HG02759 (cell line): ENCODE results near the gene TSPAN11.

Experiments used
- ATAC-seq: cut with Tn5 transposase; IDR thresholded peaks from one replicate; pipeline ENCODE4 v1.9.1; 2021; ENCODE audit warnings: mild to moderate bottlenecking, moderate library complexity; ENCODE audit not compliant: unreplicated experiment

The TSPAN11 gene

DNA sequence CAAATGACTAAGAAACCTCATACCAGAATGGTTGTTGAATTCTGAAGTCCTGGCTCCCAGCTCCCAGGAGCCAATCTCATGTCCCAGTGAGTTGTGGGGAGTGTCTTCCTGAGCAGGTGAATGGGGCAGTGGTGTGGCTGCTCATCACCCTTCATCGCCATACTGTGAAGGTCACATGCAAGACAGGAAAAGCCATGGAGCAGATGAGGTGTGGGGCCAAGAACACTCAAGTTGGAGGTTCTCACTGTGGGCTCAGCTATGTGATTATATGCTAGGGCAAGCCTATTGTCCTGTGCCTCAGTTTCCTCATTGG, 16.6 kb upstream of the TSPAN11 start:
- no peak for ATAC-seq

DNA sequence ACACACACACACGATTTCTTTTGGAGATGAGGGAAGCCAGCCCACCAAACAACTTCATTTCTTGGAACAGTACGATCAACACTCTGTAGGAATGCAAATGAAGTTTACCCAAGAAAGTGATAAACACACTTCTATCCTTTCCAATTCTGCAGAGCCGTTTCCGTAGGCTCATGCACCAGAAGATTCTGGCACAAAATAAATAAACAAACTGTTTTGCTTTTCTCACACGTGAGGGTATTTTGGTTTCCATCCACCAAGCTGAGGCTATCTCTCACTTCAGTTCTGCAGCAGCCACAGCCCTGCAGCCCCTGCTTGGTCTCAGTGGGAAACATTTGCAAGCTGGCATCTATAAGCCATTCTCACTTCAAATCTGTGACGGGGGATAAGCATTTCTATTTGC, 15.3 kb upstream of the TSPAN11 start:
- ATAC-seq, result no peak

DNA sequence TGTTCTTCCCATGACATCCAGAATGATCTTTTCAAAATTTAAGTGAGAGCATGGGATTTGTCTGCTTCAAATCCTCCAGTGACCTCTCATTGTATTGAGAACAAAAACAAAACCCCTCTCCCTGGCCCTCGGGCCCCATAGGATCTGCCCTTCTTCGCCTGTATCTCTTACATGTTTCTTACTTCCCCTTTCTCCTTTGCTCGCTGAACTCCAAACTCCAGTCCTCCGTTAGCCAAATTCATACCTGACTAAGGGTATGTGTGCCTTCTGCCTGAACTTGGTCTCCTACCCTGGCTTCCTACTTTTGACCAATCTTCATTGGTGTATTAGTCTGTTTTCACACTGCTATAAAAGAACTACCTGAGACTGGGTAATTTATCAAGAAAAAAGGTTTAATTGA, 13.2 kb upstream of the TSPAN11 start:
- ATAC-seq, result no peak

DNA sequence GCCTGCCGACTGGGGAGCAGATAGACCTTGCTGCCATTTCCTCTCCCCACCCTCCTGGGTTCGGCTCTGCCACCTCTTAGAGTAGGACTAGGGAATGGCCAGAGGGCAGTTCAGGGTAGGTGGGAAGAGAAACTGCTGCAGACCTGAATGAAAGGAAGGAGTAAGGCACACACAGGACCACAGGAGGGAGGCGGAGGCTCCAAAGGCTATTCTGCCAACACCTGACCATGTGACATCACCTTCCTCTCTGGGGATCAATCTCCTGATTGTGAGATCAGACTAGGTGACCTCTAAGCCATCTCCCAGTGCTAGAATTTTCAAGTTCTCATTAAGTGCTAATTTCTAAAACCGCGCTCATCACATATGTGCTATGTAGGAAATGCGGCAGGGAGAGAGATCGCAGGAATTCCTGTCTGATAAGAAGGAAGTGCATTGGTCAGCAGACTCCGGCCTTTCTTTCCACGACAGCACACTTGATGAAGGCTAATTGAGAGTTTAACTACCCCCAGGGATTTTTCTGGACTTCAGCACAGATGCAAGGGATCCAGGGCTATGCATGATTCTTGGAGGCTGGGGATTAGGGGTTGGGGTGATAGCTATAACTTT, 11.5 kb upstream of the TSPAN11 start:
- ATAC-seq, result no peak

DNA sequence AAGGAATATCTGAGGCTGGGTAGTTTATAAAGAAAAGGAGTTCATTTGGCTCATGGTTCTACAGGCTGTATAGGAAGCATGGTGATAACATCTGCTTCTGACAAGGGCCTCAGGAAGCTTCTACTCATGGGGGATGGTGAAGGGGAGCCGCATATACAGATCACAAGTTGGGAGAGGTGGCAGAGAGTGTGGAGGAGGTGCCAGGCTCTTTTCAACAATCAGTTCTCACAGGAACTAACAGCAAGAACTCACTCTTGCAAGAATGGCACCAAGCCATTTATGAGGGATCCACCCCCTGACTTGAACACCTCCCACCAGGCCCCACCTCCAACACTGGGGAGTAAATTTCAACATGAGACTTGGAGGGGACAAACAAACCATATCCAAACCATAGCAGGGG, 3.5 kb upstream of the TSPAN11 start:
- ATAC-seq, result no peak

DNA sequence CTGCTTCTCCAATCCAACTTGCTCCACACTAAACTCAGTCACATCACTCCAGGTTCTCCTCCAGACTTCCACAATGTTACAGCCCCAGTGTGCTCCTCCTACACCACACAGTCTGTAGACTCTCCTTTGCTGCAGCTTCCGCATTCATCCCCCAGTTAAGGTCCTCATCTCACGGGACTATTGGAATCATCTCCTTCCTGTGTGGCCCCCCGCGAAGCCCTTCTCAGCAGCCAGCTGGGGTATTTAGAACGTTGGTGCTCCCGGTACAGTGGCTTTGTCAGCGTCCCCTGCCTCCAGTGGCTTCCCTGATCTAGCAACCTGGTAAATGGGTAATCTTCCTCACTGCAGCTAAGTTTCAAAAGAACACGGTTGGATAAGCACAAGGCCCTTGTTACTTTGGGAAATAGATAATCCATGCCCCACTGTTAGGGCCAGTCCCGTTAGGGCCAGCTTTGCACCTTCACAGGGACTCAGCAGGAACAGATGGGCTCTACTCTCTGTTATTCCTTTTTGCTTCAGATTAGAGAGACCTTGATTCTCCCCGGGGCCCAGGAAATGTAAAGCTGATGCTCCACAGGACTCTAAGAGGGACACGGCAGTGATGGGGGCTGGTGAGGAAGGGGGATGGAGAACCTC, 823 bp upstream of the TSPAN11 start:
- ATAC-seq, result no peak

DNA sequence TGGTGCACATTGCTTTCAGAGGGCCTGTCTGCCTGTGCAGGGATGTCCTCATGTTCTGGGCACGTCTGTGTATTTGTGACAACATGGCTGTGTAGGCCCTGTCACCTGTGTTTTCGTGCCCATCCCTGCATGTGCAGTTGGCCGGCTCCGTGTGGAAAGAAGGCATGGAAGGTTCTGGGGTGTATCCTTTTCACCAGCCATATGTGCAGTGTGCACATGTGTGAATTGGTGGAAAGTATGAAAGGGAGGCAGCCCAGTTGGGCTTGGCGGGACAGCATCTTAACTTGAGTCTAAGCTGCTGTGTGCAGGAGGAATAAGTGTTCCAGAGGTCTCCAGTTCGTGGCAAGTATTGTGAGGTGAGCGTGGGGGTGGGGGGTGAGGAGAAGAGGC, 669 bp downstream of the TSPAN11 start:
- ATAC-seq, result peak; percentile 17

DNA sequence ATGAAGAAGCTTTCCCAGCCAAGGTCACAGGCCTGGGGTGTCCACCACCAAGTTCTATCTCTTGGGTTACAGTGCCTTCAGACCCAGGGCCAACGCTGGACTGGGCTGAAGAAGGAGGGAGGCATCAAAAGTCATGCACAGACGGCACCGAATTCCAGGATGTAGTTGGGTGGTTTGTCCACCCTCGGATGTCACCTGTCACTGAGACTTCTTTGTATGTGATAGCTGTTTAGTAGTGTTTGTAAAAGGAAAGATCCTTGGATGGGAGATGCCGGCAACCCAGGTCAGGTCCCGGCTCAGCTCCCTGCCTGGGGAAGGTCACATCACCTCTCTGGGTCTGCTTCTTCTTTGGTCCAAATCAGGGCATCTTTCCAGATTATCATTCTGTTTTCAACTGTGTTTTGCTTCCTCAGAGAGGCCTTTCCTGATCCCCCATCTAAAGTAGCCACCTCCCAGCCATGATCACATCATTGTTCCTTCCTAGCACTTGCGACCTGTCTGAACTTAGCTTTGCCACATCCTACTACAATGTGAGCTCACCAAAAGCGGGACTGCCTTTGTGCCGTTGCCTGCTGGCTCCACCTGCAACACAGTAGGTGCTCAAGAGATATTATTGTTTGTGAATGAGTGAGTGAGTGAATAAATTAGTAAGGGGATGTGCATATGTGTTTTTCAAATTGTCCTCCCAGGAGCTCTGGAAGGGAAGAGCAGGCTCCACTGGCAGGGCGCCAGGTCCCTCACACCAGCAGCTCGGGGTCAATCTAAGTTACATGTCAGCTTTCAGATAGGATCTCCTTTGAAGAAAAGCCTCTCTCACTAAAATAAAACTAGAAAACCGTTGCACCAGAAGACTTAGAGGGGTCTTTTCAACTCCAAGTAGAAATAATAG, 2.1 kb downstream of the TSPAN11 start:
- no peak for ATAC-seq

DNA sequence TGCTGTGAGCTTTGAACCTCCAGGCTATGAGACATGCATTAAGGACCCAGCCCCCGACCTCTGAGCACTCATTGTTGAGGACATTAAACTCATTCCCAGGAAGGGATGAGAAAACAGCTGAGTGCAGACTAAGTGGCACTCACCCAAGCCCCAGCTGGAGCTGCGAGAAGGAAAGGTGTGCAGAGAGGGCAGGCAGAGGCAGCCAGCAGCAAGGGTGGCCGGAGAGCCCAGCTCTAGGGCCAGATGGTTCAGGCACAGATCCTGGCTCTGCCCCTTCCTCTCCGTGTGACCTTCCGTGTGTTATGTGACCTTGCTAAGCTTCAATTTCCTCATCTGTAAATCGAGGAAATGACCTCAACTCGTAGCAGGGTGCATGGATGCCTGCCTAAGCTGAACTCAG, 3.7 kb downstream of the TSPAN11 start:
- ATAC-seq, result no peak

DNA sequence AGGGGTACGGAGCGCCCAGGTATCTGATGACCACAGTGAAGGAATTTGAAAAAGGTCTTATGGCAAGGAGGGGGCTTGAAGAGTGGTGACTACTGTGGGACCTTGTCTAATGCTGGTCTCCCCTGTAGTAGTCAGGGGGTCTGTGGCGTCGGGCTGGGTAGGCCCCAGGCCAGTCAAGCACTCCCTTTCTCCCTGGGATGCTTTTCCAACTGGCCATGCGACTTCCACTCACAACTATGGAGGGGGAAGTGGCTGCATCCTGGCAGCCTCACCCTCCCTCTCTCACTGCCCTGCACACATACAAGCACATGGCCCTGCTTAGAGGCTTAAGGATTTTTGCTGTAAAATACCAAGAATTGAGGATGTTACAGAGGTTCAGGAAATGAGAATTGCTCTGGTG, 4.1 kb downstream of the TSPAN11 start:
- ATAC-seq, result no peak

DNA sequence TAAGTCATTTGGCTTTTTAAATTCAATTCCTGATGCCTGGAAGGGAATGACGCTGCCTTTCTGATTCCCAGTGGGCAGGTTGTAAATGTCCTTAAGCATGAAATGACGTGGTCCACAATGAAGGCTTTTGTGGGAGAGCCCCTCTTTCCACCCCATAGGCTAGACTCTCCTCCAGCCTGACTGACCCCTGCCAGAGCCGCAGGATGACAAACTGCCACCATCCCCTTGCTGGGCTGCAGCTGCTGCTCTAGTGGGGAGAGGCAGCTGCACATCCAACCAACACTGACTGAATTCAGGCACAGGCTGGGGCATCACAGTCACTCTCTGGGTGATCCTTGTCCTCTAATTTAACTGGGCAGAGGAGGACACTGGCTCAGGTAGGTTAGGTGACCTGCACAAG, 6.3 kb downstream of the TSPAN11 start:
- no peak for ATAC-seq

DNA sequence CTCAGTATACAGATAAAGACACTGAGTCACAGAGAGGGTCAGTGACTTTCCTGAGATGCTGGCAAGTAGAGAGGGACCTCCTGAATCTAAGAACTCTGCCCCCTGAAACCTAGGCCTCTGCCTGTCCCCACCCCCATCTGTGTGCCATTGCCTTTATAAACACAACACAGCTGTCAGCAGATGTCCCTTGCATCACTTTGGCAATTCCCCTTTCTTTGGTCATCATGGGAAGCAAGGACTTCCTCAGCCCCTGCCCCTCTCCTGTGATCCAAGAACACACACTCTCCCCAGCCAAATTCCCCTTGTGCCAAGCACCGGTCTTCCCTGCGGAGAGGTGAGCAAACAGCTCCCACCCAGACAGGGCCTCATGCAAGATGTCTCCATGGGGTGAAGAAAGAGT, 8.3 kb downstream of the TSPAN11 start:
- ATAC-seq, result no peak

DNA sequence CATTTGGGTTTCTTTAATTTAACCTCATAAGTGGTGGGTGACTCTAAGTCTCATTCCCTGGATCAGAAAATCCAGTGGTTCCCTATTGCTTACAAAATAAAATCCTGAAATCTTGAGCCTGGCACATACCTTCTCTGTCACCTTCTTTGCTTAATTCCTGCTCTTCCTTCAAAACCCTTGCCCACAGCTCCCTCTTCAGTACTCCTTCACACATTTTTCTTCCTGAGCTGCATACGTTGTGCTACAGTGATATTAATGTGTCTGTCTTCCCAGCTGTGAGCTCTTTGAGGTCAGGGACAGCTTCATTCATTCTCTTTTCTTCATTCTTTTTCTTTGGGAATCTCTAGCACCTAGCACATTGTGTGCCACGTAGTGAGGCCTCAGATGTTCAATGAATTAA, 9.5 kb downstream of the TSPAN11 start:
- ATAC-seq, result no peak

DNA sequence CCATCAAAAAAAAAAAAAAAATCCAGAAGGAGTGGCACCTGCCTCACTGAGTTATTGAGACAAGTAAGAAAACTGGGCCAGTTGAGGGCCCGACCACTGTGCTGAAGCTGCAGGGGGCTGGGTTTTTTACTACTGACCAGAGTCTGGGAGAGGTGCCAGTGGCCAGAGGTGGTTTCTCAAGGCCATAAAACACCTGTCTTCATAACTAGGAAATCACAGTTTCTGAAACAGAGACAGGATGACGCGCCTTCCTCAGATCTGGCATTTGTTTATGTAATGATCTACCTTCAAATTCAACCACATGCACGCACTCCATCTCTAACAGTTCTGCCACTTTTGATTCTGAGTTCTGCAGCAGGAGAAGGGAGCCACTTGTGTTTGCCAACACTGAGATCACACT, 12.7 kb downstream of the TSPAN11 start:
- no peak for ATAC-seq

DNA sequence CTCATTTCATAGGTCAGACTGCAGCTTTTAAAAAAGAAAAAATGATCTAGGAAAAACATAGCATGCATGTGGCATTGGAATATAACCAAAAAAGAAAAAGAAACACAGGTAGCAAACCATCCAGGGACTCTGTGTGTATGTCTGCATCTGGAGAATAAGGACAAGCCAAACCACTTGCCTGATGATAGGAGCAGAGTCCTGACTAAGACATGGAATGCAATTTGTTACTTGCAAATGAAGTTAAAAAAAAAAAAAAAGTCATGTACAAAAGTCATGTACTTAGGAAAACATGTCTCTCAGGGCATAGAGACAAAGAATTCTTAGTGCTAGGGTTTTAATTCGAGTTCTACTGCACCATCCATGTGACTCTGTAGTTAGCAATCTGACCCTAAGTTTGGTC, 15.9 kb downstream of the TSPAN11 start:
- ATAC-seq, result no peak

DNA sequence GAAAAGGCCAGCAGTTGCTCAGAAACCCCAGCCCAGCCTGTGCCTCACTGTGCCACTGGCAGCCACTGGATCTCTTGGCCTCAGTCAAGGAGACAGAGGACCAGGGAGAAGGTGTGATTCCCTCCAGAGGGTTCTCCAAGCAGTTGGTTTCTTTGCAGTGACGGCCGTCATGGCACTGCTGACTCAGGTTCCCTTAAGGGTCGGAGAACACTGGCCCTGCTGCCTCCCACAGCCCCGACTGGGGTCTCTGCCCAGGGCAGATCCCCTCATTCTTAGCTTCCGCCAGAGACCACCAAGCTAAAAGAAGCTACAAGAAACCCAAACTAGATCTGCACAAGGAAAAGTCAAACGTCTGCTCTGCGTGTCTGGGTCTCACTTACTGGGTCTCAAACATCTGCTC, 16.4 kb downstream of the TSPAN11 start:
- no peak for ATAC-seq

DNA sequence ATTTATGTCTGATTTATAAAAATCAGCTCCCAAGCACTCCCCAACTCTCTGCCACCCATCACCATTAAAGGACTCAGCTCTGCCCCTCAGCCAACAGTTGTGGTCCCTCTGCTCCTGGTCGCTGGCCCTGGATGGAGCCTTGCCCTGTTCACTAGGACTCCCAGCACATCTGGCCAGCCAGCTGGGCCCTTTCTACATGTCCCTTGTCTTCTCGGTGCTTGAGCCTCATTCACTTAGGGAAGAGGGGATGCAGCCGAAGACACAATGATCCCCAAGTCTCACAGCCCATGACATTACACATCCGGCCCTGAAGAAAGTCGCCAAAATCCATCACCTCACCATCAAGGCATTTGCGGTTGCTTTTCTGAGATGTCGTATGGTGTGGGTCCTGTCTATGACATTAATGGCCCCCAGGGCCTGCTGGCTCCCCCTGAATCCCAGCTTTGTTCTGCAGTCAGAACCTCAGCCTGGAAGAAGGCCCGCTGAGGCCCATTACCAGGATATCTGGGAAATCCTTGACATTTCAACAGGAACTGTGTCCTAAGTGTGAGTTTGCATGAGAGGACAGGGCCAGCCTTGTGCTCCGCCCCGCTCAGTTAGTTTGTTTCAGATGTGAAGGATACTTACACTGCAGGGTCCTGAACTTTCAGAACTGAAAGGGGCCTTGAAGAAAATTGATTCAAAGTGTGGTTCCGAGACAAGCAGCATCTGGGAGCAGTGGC, 19.1 kb downstream of the TSPAN11 start:
- no peak for ATAC-seq

DNA sequence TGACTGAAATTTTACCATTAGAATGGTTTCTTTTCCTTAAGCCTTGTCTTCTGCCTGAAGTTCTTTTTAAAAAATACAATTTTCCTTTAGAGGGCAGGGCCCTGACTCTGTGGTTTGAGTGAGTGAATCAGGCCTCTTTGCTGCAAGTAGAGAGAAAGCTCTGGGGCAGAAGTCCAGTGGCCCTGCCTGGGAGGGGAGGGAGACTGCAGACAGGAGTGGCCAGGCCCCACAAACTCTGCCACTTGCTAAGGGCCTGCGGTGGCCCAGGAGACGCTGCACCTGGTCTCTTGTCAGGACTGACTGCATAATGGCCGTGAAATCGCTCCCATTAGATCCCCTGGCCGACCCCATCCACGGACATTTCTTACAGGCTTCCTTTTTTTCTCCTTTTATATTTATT, 25.5 kb downstream of the TSPAN11 start:
- no peak for ATAC-seq

DNA sequence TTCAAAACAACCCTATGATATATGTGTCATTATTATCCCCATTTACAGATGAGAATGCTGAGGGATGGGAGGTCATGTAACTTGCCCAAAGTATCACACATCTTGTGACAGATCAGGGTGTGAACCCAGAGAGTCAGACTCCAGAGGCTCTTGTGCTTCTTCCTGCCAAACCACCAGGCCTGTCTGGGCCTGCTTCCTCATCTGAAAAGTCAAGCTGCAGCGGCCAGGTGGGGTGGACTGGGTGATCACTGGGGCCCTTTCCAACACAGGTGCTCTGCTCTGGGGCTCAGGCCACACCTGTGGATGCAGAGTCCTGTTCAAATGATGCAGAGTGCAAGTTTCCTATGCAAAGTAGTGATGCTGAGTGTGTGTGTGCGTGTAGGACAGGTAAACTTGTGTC, 26.7 kb downstream of the TSPAN11 start:
- no peak for ATAC-seq

DNA sequence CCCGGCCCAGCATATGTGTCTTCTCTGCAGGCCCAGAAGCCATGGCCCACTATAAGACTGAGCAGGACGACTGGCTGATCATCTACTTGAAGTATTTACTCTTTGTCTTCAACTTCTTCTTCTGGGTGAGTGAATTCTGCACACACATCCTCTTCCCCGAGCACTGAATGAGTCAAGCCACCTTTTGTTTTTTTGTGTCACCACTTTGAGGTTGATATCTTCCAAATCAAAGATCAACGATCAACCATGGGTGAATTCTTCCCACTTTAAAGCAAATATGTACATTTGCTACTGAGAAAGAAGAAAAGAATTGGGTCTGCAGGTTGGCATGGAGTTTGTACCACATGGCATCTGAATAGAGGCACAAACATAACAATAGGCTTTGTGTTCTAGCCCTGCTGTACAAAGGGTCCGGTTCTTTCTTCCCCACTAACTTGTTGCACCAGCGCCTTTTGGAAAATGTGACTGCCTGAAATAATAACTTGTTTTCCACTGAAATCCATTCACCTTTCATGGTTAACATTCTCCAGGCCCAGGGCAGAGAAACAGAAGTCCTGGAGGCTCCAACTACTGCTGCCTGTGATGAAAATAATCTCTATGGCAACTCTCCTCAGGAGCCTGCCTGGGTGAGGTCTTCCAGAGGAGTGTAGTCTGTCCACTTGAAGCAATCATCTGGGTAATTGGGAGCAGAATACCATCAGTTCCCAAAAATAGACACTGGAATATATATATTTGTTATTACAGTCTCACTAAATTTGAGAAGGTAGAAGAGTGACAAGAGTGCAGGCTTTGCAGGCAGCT, 27.6 kb downstream of the TSPAN11 start:
- ATAC-seq, result no peak

DNA sequence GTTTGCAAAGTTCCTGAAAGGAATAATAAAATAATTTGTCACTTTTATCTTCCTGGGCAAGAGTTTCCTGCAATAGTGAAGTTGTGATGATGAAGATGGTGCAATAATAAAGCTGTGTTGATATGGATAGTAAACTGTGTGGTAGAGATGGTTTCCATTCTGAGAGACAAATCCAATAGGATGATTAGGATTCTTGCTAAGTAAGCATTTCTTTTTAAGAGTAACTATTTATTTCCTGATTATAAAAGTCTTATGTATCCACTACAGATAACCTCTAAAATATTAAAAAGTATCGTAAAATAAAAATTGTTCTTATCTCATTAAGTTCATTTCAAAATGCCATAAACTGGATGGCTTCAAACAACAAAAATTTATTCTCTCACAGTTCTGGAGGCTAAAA, 28.7 kb downstream of the TSPAN11 start:
- no peak for ATAC-seq
